ENCODE results near the gene TAF9.
"Not testable (repeated sequence)": the region's sequence is repeated elsewhere in the genome, so short reads cannot be mapped to it uniquely, and the experiment has no call there.

The TAF9 gene, protein sequence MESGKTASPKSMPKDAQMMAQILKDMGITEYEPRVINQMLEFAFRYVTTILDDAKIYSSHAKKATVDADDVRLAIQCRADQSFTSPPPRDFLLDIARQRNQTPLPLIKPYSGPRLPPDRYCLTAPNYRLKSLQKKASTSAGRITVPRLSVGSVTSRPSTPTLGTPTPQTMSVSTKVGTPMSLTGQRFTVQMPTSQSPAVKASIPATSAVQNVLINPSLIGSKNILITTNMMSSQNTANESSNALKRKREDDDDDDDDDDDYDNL

GRCh38 chr5:69369340-69370121 is at the start of gene TAF9, which contains the start of the genes AK6 and RAD17:
Gene TAF9 (minus strand): TSS chr5:69369520. CDS start chr5:69365737, 3,783 bp downstream.
Gene AK6 (minus strand): TSS chr5:69369520. CDS start chr5:69369490, 30 bp downstream.
Gene RAD17 (plus strand): TSS chr5:69369818. CDS start chr5:69372209, 2,391 bp downstream.
- DNase-seq, result peak; percentile 89

GRCh38 chr5:69418554-69418953 is 49.2 kb upstream of the TAF9 start:
- no peak for DNase-seq

DNA sequence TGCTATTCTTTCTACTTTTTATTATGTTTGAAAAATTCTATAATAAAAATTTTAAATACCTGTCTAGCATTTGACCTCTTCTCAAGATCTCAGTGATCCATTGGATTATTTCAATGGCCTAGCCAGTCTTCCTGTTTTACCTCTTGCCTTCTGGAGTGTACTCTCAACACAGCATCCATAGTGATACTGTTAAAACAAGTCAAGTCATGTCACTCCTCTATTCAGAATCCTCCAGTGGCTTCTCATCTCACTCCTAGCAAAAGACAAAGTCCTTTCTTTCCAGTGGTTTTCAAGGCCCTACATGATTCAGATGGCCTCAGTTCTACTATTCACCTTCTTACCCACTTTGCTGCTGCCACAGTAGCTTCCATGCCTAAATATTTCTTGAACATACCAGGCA is 47.4 kb upstream of the TAF9 start:
- no peak for DNase-seq

GRCh38 chr5:69416180-69416579 is 46.9 kb upstream of the TAF9 start:
- DNase-seq, result no peak

DNA sequence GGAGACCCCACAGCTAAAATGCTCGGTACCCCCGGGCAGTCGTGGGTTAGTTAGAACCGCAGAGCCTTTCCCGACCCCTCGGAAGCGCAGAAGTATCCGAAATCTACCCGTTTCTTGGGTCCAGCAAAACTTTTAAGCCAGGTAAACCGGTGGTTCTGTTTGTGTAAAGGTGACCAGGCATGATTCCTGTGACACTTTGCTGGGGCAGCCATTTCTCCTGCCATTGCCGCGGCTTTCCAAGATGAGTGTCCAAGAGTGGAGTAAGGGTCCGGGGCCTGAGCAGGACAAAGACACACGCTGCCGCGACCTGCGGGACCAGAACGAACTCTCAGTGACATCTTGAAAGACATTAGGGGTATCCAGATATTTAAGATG is 46.3 kb upstream of the TAF9 start:
- DNase-seq, result no peak

DNA sequence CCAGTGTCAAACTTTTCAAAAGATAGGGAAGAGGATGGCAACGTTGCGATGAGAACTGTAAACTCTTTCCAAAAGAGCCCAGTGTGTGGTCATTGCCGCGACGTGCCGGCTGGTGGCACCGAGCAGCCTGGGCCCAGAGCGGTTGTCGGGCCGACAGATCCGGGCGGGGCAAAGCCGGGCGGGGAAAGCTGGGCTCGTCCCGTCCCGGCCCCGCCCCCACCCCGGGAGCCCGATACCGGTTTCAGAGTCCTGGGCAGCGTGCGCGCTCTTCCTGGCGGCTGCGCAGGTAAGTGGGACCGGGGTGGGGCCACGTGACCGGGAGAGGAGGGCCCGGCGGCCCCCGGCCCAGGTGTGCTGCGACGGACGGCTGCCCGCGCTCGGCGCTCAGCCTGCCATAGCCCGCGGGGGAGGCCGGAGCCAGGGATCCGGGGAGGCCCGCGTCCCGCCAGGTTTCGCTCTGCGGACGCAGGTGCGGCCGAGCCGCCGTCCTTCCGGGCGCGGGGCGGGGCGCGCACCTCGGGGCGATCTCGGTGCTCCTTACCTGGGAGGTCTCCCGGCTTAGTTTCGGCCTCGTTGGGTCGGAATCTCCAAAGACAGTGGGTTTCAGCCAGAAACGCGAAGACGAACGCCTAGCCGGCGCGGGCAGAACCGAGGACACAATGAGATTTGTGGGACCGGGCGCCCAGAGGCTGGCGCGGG is 45.7 kb upstream of the TAF9 start, which contains the start of gene MARVELD2:
Gene MARVELD2 (plus strand): TSS at position 232 of the 699 bp plus-strand sequence. CDS start 4,270 bp downstream, outside the sequence.
- DNase-seq, result peak; percentile 36

GRCh38 chr5:69404659-69405330 is 35.5 kb upstream of the TAF9 start:
- DNase-seq, result no peak

GRCh38 chr5:69378376-69378775 is 9.1 kb upstream of the TAF9 start:
- no peak for DNase-seq

DNA sequence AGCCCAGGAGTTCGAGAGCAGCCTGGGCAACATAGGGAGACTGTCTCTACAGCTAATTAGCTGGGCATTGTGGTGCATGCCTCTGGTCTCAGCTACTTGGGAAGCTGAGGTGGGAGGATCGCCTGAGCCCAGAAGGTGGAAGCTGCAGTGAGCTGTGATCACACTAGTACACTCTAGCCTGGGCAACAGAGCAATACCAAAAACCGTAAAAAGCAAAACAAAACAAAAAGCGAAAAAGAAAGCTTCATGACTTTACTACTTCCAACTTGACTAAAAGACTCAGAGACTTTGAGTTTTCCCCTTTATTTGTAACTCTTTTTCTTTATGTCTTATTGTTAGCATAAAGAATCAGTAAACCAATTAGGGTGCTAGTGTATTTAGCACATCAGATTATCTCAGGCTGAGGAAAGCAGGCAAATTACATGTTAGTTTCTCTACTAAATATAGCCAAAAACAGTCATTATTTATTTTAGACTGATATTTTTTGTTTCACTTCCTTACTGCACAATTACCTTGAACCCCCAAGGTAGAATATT is 5.7 kb upstream of the TAF9 start:
- no peak for DNase-seq

GRCh38 chr5:69372394-69372793 is 3.1 kb upstream of the TAF9 start:
- no peak for DNase-seq

- not testable (repeated sequence) for DNase-seq
Measured at GRCh38 chr5:69370335-69370734, 1.0 kb upstream of the TAF9 start.

DNA sequence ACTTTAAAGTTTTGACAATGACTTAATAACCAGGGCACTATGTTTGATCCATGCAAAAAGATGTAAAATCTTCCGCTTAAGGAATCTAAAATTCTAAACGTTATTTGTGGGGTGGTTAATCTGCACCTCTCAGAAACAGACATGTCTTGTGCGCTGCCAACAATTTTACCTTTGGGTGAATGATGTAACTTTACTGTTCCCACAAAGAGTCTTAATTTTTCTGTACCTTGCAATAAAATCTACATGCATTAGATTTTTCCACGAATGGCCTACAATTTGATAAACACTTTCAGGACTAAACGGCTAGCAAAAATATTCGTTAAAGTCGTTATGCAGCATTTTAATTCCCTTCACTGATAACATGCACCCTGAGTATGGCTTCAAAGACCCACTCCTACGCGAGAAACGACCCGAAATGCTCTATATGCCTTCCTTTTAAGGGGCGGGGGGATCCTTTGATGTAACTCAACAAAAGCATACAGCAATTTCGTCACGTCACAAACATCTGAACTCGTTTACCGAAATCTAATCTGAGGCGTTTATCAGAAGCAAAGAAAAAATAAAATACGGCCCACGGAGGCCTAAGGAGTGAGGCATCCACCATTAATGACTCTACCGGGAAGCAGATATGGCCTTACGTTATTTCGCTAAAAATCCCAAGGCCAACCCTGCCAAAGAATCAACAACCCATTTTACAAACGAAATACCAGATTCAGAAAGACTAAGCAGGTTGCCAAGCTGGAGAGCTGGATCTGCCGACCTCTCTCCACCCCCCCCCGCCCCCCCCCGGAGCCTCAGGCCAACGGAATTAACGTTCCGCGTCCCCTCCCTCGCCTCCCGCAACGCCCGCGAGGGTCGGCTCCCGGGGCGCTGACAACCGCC is 621 bp downstream of the TAF9 start:
- DNase-seq, result peak; percentile 34

DNA sequence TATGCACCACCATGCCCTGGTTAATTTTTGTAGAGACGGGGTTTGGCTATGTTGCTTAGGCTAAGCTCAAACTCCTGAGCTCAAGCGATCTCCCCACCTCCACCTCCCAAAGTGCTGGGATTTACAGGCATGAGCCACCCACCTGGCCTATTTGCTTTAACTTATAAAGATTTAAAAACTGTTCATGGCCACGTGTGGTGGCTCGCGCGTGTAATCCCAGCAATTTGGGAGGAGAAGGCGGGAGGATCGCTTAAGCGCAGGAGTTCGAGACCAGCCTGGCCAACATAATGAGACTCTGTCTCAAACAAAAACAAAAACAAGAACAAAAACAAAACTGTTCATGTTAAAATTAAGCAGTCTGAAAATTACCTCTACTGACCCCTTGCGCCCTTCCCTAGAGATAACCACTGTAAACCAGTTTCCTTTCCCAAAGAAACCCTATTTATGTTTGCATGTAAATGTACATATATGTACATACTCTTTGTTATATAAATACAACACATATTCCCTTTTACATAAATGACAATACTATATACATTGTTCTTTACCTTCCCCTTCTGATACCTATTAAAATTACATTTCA is 1.5 kb downstream of the TAF9 start:
- no peak for DNase-seq

GRCh38 chr5:69364850-69365249 is 4.5 kb downstream of the TAF9 start:
- DNase-seq, result no peak

GRCh38 chr5:69364414-69364813 is 4.9 kb downstream of the TAF9 start:
- no peak for DNase-seq

DNA sequence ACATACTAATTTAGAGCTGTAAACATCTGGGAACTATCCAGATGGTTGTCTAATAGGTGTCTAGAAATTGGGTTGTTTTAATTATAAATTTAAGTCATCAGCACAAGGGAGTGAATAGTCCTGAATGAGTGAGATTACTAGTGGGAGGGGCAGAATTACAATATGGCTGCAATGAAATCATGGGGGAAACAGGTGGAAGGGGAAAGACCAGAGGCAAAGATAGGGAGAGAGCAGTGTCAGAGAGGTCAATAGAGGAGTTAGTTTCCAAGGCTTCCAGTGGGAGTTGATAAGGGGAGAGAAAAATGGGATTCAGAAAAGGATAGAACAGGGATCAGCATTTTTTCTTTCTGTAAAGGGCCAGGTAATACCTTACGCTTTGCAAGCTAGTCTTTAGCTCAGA is 8.9 kb downstream of the TAF9 start:
- DNase-seq, result no peak

DNA sequence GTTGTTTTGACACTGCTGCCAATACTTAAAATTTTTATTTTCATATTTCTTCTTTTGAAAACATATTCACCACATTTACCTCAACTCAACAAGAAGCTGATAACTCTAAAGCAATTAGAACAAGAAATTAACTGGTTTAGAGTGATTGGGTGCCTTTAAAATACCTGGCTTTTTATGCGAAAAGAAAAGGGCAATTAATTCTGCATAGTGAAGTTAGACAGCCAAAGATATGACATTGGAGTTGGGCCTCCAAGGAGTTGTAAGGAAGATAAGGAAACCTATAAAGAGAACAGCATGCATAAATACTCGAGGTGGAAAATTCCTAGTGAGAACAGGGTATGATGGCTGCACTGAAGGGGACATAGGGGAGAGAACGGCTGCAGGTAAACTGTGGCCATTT is 9.6 kb downstream of the TAF9 start:
- no peak for DNase-seq

DNA sequence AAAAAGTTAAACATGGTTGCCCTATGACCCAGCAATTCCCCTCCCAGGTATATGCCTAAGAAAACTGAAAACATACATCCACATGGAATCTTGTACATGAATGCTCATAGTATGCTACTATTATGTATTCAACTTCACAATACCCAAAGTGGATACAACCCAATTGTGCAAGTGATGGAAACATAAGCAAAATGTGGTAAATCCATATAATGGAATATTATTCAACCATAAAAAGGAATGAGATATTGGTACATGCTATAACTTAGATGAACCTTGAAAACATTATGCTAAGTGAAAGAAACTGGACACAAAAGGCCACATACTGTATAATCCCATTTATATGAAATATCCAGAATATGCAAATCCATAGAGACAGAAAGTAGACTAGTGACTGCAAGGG is 18.7 kb downstream of the TAF9 start:
- DNase-seq, result no peak

DNA sequence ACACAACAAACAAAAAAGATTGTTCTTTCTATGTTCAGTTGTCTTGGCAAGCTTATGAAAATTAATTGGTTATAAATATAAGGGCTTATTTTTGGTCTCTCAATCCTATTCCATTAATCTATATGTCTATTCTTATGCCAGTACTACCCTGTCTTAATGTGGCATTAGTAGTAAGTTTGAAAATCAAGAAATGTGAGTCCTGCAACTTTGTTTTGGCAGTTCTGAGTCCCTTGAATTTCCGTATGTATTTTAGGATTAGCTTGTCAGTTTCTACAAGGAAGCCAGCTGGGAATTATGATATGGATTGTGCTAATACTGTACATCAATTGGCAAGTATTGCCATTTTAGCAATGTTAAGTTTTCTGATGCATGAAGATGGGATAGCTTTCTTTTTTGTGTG is 26.2 kb downstream of the TAF9 start:
- DNase-seq, result no peak

DNA sequence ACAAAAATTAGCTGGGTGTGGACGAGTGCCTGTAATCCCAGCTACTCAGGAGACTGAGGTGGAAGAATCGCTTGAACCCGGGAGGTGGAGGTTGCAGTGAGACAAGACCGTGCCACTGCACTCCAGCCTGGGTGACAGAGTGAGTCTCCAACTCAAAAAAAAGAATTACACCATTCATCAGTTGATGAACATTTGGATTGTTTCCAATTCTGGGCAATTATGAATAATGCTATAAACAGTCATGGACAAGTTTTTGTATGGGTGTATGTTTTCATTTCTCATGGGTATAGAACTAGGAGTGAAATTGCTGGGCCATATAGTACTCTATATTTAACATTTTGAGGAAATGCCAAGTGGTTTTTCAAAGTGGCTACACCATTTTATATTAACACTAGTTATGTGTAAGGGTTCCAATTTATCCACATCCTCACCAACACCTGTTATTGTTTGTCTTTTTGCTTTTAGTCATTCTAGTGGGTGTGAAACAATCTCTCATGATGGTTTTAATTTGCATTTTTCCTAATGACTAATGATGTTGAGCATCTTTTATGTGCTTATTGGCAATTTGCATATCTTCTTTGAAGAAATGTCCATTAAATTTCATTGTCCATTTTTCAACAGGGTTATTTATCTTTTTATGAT is 27.7 kb downstream of the TAF9 start:
- DNase-seq, result no peak

Measured in activated CD8-positive, alpha-beta memory T cell treated with anti-CD3 and anti-CD28 coated beads, Interleukin-2, amount 50 U/mL, for 4 hours (primary cell).